ENCODE data around the gene AURKB. TPM values are rescaled to one million over a fixed set of nuclear protein-coding genes. Genes with fewer than 3 reads are reported as not detected.
A peak's percentile ranks its signal among the peaks of the same experiment; 100 is the strongest.

Gene AURKB
- 1 to 10 TPM; 2.1 to 3.9 TPM for total RNA-seq
- polyA plus RNA-seq: 1 to 10 TPM; 3.6 to 5.7 TPM
- long read RNA-seq, donor 1, transcript AURKB-214 (9 exons, 1,227 nt): major isoform, 7 of 7 reads
- long read RNA-seq, donor 1, partial matches to known transcripts: 0 of 7 reads
- long read RNA-seq, donor 1, other reads (novel, unspliced or antisense): 0 of 7 reads
- long read RNA-seq, donor 2, partial matches to known transcripts: 0 of 2 reads
- long read RNA-seq, donor 2, other reads (novel, unspliced or antisense): 0 of 2 reads
- long read RNA-seq, donor 3, partial matches to known transcripts: 0 of 6 reads
- long read RNA-seq, donor 3, other reads (novel, unspliced or antisense): 0 of 6 reads
- long read RNA-seq, donor 4, partial matches to known transcripts: 5 of 12 reads
- long read RNA-seq, donor 4, other reads (novel, unspliced or antisense): 0 of 12 reads
- long read RNA-seq, donor 5, transcript AURKB-214 (9 exons, 1,227 nt): major isoform, 10 of 12 reads
- long read RNA-seq, donor 5, partial matches to known transcripts: 0 of 12 reads
- long read RNA-seq, donor 5, other reads (novel, unspliced or antisense): 0 of 12 reads

- 1 to 2% methylated on average over 43 to 46 of the region's 46 CpGs for WGBS, 2 donors
- Histone ChIP-seq H3K9ac (ENCODE audit: insufficient read depth in 1 of 2, low read length in 2 of 2) (peak within 1 kb of the TSS; percentile 55 to 95), H3K4me3 (peak within 1 kb of the TSS; percentile 12), H3K27ac (ENCODE audit: low read depth in 1 of 2, low read length in 1 of 2) (peak within 1 kb of the TSS; percentile 41 to 61), H3K9me3 (ENCODE audit: control insufficient read depth in 4 of 4, insufficient read depth in 3 of 4, low read length in 3 of 4) (no peaks in the 10 kb centered on the region), H3K36me3 (ENCODE audit: control insufficient read depth in 4 of 4, insufficient read depth in 4 of 4, low read length in 4 of 4) (no peaks in the 10 kb centered on the region), H3K4me1 (ENCODE audit: control insufficient read depth in 5 of 5, insufficient read depth in 5 of 5, low read length in 5 of 5) (peaks cover 0 to 17% (median 0%) of the 10 kb centered on the region in 5 donors), H3K27me3 (ENCODE audit: control insufficient read depth in 3 of 3, insufficient read depth in 3 of 3, low read length in 2 of 3) (peaks cover 0 to 2% (median 0%) of the 10 kb centered on the region in 3 donors)
- TF ChIP-seq CTCF (IDR thresholded peaks at IDR 0.05; ENCODE audit: control extremely low read depth, extremely low read depth): no peak
- peak; percentile 92 for ATAC-seq (ENCODE audit: insufficient read depth, low FRiP score)
- DNase-seq: peak; percentile 97 to 99 (median 99)
These were observed at the start of gene AURKB for GRCh38 chr17:8209907-8210760. TSS of gene AURKB (minus strand) at chr17:8210575. CDS start at chr17:8210224, 351 bp downstream.

GRCh38 chr17:8257801-8258200, 47.4 kb upstream of the AURKB start:
- H3K36me3 ChIP-seq (ENCODE audit: control insufficient read depth in 4 of 4, insufficient read depth in 4 of 4, low read length in 4 of 4): peaks cover 8 to 35% (median 31%) of the 10 kb centered on the region in 4 donors
- H3K4me3 ChIP-seq: no peak overlapping the region
- TF ChIP-seq CTCF (IDR thresholded peaks at IDR 0.05; ENCODE audit: control extremely low read depth, extremely low read depth): no peak
- H3K9me3 ChIP-seq (ENCODE audit: control insufficient read depth in 4 of 4, insufficient read depth in 3 of 4, low read length in 3 of 4): no peaks in the 10 kb centered on the region
- DNase-seq (no peak), ATAC-seq (ENCODE audit: insufficient read depth, low FRiP score) (no peak)
- WGBS, 2 donors: 94 to 99% methylated on average over 8 of the region's 8 CpGs
- no peaks in the 10 kb centered on the region for H3K27me3 ChIP-seq (ENCODE audit: control insufficient read depth in 3 of 3, insufficient read depth in 3 of 3, low read length in 2 of 3)
- H3K27ac ChIP-seq (ENCODE audit: low read depth in 1 of 2, low read length in 1 of 2): no peak overlapping the region
- H3K9ac ChIP-seq (ENCODE audit: insufficient read depth in 1 of 2, low read length in 2 of 2): no peak overlapping the region
- no peaks in the 10 kb centered on the region for H3K4me1 ChIP-seq (ENCODE audit: control insufficient read depth in 5 of 5, insufficient read depth in 5 of 5, low read length in 5 of 5)

- DNase-seq (no peak), ATAC-seq (ENCODE audit: insufficient read depth, low FRiP score) (no peak)
- Histone ChIP-seq H3K9ac (ENCODE audit: insufficient read depth in 1 of 2, low read length in 2 of 2) (no peak overlapping the region), H3K4me1 (ENCODE audit: control insufficient read depth in 5 of 5, insufficient read depth in 5 of 5, low read length in 5 of 5) (no peaks in the 10 kb centered on the region), H3K4me3 (no peak overlapping the region), H3K36me3 (ENCODE audit: control insufficient read depth in 4 of 4, insufficient read depth in 4 of 4, low read length in 4 of 4) (peaks cover 8 to 34% (median 28%) of the 10 kb centered on the region in 4 donors), H3K27ac (ENCODE audit: low read depth in 1 of 2, low read length in 1 of 2) (no peak overlapping the region), H3K9me3 (ENCODE audit: control insufficient read depth in 4 of 4, insufficient read depth in 3 of 4, low read length in 3 of 4) (no peaks in the 10 kb centered on the region), H3K27me3 (ENCODE audit: control insufficient read depth in 3 of 3, insufficient read depth in 3 of 3, low read length in 2 of 3) (no peaks in the 10 kb centered on the region)
- no peak for TF ChIP-seq CTCF (IDR thresholded peaks at IDR 0.05; ENCODE audit: control extremely low read depth, extremely low read depth)
- WGBS, 2 donors: 95 to 97% methylated on average over 6 of the region's 6 CpGs
These were observed 46.3 kb upstream of the AURKB start for GRCh38 chr17:8256691-8257090.
